GM18858 (cell line): ENCODE results near the gene TMEM260.
"Not testable (repeated sequence)": the region's sequence is repeated elsewhere in the genome, so short reads cannot be mapped to it uniquely, and the experiment has no call there.

Experiments used
- ATAC-seq: cut with Tn5 transposase; IDR thresholded peaks from one replicate; pipeline ENCODE4 v1.9.1; 2021; ENCODE audit not compliant: unreplicated experiment

The TMEM260 gene

GRCh38 chr14:56666716-56667115 is 87.1 kb downstream of the TMEM260 start:
- no peak for ATAC-seq

GRCh38 chr14:56667290-56667689 is 87.7 kb downstream of the TMEM260 start:
- not testable (repeated sequence) for ATAC-seq

- ATAC-seq, result no peak
Measured at GRCh38 chr14:56676042-56676441, 96.4 kb downstream of the TMEM260 start.

- ATAC-seq, result no peak
Measured at GRCh38 chr14:56678838-56679237, 99.2 kb downstream of the TMEM260 start.

- ATAC-seq, result no peak
Measured at GRCh38 chr14:56686416-56686815, 106.8 kb downstream of the TMEM260 start.

- ATAC-seq, result no peak
Measured at GRCh38 chr14:56687123-56687522, 107.5 kb downstream of the TMEM260 start.

- no peak for ATAC-seq
Measured at GRCh38 chr14:56694609-56695008, 115.0 kb downstream of the TMEM260 start.

GRCh38 chr14:56695216-56695615 is 115.6 kb downstream of the TMEM260 start:
- ATAC-seq, result not testable (repeated sequence)
